Left colon (tissue), 2 donors: ENCODE measurements around the gene NSUN2. TPM values are rescaled to one million over a fixed set of nuclear protein-coding genes. Genes with fewer than 3 reads are reported as not detected.
"Not testable (repeated sequence)": the region's sequence is repeated elsewhere in the genome, so short reads cannot be mapped to it uniquely, and the experiment has no call there.

Experiments
- ATAC-seq: fragments of 200-7000 bp; cut with Tn5 transposase; one replicate; pipeline ENCODE4 v1.9.1; 2020; ENCODE audit warnings: mild to moderate bottlenecking, moderate library complexity
- DNase-seq, 2 donors: peaks; one replicate each; pipeline ENCODE4 v3.0.0-alpha.2; 2020
- intact Hi-C, 2 donors: fragments of 100-400 bp; cut with DNase I in 1 of 2; cut with micrococcal nuclease in 1 of 2; formaldehyde crosslinking; loops; one replicate each; pipeline versions ENCODE4 v1.11.2 to v1.14.0; 2022; cut with DNase I, micrococcal nuclease
- total RNA-seq, 2 donors: library from RNA; stranded (reverse); fragmentation: NEBNext Ultra II Directional; extraction: Animal tissue kit (Norgen Biotek cat#: 25700); gene quantifications; one replicate each; pipeline ENCODE4 v1.2.1, GENCODE V29; 2021
- donor health status: DM: no; HTN: no; CAD: no.
- donor health status: DM: yes; HTN: yes; CAD: no.

Gene NSUN2
- total RNA-seq, 2 donors from 2014 or later: 49.2 to 56.7 TPM

DNA sequence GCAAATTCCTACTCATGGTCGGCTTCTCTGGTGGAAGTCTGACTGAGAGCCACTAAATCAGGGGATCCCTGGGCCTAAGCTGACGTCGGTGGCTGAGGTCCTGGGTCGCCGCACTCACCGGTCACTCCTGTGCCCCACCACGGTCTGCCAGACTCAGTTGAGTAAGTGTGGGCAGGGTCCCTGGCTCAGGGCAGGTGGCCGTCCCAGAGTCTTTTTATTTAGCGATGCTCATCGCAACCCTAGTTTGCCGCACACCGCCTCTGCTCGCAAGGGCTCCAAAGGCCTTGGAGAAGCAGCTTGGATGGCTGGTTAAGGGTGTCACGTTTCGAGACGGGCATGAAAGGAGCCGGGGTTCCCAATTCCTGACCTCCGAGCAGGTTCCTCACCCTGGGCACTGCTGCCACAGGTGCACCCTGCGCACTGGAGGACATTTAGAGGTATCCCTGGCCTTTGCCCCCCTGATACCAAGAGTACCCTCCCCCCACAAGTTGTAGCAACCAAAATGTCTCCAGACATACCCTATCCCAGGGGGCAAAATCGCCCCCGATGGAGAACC is 59.9 kb downstream of the NSUN2 start:
- ATAC-seq (no peak), DNase-seq (no peak)
- intact Hi-C loops: no loop called here

DNA sequence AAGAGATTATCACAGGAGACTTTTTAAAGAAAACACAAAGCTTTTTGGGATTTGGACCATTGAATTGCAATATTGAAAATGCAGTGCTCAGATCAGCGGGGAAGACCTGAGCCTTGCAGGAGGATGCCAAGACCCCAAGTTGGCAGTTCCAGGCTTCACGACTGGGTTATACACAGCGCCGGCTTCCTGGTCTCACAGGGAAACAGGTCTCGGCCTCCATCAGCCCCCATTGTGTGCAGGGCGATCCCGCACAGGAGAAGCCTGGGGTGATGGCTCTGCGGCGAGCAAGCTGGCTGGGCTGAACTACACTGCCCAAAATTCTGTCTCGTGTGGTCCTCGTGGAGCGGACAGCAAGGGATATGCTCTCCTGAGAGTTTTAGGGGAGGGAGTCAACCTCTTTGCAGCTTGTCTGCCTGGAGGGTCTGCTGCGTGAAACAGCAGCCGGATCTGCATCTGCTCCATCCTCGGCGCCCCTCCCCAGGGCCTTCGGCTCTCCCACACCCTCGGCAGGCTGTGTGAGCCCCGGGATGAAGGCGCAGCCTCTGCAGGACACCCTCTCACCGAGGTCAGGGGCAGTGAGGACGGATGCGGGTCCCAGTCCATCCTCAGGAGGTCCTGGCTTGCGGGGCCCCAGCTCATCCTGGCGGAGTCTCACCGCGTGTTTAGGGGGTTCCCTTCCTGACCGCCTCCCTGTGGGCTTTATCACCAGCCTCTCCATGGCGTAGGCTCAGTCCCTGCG is 60.6 kb downstream of the NSUN2 start:
- no peak for ATAC-seq
- no peak for DNase-seq
- intact Hi-C loops: no loop called here

DNA sequence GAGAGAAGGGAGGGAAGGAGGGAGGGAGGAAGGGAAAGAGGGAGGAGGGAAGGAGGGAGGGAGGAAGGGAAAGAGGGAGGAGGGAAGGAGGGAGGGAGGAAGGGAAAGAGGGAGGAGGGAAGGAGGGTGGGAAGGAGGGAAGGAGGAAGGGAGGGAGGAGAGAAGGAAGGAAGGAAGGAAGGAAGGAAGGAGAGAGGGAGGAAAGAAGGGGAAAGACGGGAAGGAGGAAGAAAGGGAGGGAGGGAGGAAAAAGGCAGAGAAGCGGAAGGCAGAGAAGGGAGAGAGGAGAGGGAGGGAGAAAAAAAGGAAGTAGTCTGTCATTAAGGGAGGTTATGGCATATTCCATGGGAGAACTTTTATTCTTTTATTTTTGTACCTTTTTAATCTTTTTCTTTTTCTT is 61.2 kb downstream of the NSUN2 start:
- intact Hi-C loops, DNase-seq: not testable (repeated sequence)

DNA sequence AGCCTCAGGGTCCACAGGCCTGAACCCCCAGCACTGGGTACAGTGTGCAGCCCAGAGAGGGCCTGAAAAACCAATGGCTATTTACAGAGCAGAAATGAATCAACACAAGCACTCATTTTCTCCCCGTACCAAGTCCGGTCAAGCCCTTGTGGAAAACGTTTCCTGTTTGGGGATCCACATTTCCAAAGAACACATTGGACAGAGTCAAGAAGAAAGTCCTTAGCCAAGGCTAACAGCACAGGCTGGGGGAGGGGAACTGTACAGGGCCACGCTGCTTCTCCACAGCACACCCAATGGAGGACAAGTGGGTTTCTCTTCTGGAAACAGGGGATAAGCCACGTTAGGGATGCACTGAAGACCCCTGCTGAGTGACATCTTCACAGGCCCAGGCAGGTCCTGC is 62.3 kb downstream of the NSUN2 start:
- intact Hi-C loops: no loop called here
- DNase-seq (no peak), ATAC-seq (no peak)

More for the DNA sequence above, 61.2 kb downstream of the NSUN2 start:
- not testable (repeated sequence) for ATAC-seq

DNA sequence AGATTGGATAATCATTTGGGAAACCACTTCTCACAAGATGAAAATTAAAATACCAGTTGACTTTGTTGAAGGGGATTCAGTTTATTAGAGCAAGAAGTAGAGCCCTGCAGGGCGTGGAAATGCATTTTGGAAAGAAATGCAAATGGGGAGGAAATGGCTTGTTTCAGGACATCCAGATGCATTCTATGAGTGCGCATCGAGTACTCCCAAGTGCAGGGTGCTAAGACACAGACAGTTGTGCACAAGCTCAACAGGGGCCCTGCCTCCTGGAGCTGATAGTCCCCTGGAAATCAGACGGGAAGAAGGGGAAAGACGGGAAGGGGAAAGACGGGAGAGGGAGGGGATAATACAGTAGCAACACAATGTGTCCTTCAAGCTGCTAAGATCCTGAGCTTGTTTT is 64.0 kb downstream of the NSUN2 start:
- DNase-seq (no peak), ATAC-seq (no peak)
- intact Hi-C loops: no loop called here

DNA sequence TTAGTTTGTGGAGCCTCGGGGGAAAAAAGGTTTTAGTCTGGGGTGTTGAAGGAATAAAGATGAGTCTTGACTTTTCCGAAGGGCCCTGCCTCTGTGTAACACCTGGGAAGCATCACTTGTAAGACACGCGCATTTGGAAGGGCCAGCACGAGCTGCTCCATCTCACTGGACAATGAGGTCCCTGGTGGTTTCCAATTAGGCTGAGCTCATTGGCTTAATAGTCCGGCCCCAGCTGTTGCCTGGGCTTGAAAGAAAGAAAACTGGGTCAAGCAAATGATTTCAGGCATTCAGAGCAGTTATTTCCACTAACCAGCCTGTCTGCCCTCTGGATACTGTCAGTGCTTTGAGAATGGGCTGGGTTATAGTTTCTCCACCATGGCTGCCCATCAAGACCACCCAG is 64.5 kb downstream of the NSUN2 start:
- no peak for ATAC-seq
- intact Hi-C loops: no loop called here

DNA sequence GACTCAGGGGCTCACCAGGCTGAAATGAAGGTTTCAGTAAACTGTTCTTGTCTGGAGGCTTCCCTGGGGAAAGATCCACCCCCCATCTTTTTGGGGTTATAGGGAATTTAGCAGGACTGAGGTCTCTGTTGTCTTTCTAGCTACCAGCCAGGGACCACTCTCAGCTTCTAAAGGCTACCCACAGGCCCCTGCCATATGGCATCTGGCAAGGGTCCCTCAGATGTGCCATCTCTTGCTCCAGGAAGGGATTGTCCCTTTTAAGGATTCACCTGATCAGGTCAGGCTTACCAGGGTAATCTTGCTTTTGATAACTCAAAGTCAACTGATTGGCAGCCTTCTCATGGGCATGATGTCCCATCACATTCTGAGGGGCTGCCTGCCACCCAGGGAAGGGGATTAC is 65.0 kb downstream of the NSUN2 start:
- no peak for ATAC-seq
- intact Hi-C loops: no loop called here
- DNase-seq: no peak

More for the DNA sequence above, 64.5 kb downstream of the NSUN2 start:
- DNase-seq: no peak

DNA sequence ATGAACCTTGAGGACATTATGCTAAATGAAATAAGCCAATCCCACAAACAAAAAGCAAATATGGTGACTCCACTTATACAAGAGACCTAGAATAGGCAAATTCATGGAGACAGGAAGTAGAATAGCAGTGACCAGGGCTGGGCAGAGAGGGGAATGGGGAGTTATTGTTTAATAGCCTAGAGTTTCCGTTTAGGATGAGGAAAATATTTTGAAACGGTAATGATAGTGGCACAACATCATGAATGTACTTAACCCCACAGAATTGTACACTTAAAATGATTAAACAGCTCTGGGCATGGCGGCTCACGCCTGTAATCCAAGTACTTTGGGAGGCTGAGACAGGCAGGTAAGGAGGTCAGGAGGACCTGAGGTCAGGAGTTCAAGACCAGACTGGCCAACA is 65.8 kb downstream of the NSUN2 start:
- DNase-seq (no peak), ATAC-seq (no peak)
- intact Hi-C loops: no loop called here

DNA sequence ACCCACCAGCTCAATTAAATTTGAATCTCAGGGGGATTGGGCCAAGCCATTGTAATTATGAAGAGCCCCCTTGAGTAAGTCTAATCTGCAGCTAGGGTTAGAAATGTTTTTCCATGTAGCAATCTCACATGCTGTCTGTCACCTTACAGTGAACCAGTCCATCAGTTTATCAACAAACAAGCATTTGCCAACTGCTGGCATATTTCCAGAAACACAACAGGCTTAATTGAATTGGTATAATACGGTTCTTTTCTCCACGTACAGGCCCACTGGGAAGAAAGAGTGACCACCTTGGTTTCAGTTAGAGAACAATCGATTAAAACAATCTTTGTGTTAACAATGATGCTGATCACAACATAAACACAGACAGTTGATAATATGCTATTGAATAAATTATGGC is 67.4 kb downstream of the NSUN2 start:
- ATAC-seq (no peak), DNase-seq (no peak)
- intact Hi-C loops: no loop called here

DNA sequence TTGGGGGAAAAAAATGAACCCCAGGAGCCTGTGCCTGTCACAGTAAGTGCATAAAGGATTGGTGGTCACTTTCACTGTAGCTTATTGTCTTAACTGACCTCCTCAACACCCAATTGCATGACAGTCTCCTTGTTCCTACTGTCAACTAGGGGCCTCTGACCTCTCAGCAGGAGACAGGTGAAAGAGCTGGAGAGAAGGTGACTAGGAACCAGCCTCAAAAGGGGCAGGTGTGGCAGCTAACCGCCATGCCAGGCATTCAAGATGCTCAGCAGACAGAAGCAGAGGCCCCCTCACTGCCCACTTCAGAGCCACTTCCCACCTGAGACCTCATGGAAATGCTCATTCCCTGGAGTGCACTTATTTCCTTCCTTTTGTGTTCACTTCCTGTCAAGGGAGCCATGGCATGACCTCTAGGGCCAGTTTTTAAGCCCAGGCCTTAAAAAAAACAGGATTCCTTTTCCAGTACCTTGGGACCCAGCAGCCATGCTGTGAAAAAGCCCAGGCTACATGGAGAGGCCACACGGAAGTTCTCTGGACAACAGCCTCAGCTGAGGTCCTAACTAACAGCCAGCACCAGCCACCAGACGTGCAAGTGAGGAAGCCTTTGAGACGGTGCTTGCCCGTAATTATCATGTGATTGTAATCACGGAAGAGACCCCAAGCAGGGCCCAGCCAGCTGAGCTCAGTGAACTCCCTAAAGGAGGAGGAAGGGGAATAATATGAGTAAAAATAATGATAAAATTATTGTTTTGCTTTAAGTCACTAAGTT is 74.9 kb downstream of the NSUN2 start:
- ATAC-seq (no peak), DNase-seq (no peak)
- intact Hi-C loops: no loop called here

DNA sequence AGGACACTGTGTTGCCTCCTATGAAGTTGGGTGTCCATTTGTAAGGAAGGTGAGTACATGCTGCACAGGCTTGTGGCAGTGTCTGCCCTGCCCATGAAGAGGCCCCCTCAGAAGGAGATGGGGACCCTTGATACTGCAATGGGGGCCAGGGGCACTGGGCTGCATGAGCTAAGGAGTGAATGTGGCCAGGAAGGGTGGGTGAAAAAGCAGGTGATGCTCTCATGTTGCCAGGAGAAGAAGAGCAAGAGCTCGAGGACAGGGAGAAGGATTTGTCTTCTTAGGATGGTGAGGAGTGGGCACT is 76.1 kb downstream of the NSUN2 start:
- intact Hi-C loops: no loop called here
- no peak for ATAC-seq
- no peak for DNase-seq

DNA sequence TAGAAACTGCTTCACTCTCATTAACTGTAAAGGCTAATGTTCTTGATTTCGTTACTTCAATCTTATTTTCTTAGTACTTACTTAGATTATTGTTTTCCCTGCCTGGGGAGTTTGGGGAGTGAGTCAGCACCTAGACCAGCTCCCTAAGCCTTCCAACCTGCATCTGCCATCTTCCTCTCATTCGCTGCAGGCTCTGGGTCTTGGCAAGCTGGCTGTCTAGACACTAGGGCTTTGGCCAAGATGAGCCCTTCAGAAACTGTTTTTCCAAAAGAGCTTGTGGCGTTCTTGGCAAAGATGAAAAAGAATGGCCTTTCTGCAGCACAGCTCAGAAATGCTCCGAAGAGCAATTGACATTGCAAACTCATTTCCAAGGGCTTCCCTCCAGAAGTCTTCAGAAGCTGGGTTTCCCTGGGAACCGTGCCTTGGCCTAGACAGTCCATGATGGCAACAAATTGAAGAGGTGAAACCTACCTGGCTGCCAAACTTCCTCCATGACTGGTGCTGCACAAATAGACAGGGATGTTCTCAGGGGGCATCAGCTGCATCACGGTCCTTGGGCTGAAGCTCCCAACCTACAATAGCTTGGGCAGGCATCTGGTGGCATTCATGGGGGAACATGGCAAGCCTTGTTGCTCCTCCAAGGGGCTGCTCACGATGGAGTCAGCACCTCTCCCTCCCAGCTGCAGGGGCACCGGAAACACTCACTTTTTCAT is 76.6 kb downstream of the NSUN2 start:
- DNase-seq (no peak), ATAC-seq (no peak)
- intact Hi-C loops: no loop called here

DNA sequence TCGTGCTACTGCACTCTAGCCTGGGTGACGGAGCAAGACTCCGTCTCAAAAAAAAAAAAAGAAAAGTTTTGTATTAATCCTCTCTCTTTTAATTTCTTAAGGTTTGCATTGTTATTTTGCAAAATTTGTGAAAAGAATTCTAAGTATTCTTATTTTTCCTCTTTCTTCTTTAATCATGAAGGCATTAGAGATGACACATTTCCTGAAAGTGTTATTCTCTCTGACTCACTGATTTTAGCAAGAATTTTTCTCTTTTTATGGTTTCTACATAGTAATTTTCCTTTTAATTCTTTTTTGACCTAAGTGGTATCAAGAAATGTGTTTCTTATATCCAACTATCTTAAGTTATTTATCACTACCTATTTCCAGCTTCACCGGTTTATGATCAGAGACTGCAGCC is 78.0 kb downstream of the NSUN2 start:
- intact Hi-C loops: no loop called here
- no peak for DNase-seq
- ATAC-seq: no peak

DNA sequence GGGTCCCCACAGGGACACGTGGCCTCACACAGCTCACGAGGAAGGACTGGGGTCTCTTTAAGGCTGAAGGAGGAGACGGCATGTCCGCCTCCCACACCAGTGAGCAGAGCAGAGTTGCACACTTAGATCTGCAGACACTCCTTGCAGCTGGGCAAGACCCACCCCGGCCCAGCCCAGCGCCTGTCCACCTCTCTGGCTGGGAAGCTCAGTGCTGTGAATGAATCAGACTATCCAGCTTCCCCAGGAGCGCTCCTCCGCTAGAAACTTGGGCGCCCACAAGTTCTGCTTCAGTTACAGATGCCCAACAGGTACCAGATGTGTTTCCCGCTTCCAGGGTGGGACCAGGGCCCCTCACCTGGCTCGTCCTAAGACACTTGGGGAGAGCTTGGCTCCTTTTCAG is 78.9 kb downstream of the NSUN2 start:
- DNase-seq: no peak
- no peak for ATAC-seq
- intact Hi-C loops: no loop called here

DNA sequence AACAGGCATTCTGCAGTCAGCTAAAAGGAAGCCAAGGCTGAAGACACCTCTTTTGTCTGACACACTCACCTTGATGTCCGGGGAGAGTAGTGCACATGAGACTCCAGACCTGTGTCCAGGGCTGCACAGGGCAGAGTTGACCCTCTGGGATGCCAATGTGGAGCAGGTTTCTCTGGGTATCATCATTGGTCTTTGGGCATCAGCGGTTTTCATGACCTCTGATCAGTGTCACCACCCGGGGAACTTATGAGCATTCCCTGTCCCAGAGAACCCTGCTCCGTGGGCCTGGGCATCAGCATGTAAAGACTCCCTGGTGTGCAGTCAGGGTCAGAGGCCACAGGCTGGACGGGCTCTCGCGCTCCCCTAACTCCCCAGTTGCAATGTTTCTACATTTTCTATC is 80.2 kb downstream of the NSUN2 start:
- ATAC-seq (no peak), DNase-seq (no peak)
- intact Hi-C loops: no loop called here

DNA sequence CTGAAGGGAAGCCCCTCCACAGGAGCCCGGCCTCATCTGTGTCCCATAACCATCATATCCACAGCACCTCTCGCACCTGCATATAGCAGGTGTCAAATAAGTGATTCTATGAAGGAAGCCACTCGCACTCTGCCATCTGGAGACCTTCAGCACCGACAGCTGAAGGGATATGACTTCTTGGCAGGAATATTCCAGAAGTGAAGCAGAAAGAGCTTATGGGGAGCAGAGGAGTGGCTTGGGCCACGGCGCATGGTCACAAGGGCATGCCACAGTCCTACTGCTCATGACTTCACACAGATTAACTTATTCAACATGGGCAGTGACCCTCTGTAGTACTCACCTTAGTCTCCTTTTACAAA is 80.9 kb downstream of the NSUN2 start:
- DNase-seq (no peak), ATAC-seq (no peak)
- intact Hi-C loops: no loop called here

DNA sequence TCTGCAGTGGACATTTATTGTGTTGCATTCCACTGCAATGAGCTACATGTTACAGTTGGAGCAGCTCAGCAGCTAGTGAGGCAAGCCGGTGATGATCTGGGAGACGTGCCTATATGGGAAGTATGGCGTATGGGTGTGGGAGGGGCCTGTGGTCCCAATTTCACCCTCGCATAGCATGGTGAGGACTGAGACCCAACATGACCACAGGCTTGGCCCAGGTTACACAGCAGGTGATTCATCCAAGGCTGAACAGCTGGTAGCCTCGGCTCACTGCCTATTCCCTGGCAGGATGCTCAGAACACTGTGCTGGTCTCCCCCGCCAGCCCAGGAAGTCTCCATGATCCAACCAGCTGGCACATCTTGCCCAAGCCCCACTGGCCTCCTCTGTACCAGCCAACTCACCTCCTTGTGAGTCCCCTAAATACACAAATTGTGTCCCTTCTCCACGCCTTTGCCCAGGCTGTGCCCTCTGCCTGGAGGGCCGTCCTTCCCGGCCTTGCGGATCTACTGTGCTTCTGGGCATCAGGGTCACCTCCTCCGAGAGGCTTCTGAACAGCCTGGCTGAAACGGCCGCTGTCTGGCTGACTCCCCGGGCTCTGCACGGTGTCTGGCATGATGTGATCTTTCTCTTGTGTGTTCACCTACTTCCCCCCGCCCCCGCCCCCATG is 81.4 kb downstream of the NSUN2 start:
- DNase-seq (no peak), ATAC-seq (no peak)
- intact Hi-C loops: no loop called here

DNA sequence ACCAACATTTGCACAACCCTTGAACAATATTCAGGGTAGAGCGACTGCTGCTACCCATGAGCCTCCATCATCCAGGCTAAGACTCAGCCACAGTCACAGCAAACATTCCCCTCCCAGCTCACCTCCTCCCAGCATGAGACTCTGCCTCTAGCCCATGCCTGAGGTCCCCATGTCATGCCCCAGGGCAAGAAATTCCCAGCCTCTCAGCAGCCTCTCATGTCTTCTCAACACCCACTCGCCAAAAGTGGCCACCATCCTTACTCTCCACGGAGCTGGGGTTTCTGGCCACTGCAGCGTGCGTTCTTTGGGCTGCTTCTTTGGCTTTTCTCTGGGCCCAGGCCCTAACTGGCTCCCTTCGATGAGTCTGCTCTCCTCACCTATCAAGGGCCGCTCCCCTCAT is 82.2 kb downstream of the NSUN2 start:
- ATAC-seq: no peak
- DNase-seq: no peak
- intact Hi-C loops: no loop called here
